HG03439 (cell line): ENCODE measurements around the gene GOLGA8A.
"Not testable (repeated sequence)": the region's sequence is repeated elsewhere in the genome, so short reads cannot be mapped to it uniquely, and the experiment has no call there.

Experiments
- ATAC-seq: cut with Tn5 transposase; IDR thresholded peaks from one replicate; pipeline ENCODE4 v1.9.1; 2021; ENCODE audit warnings: mild to moderate bottlenecking, moderate library complexity; ENCODE audit not compliant: unreplicated experiment

GOLGA8A gene

DNA sequence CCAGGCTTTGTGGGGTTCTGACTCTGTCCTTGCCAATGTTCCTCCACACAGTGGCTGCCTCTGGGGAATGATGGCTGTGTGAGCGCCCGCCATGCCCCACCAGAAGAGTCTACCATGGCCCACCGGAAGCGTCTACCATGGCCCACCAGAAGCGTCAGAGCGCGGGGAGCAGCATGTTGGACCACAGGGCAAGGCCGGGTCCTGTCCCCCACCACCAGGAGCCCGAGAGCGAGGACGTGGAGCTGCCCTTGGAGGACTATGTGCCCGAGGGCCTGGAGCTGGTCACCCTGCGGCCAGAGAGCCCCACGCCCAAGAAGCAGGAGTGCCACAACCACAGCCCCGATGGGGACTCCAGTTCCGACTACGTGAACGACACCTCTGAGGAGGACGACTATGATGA, 28.1 kb downstream of the GOLGA8A start:
- ATAC-seq, result not testable (repeated sequence)

DNA sequence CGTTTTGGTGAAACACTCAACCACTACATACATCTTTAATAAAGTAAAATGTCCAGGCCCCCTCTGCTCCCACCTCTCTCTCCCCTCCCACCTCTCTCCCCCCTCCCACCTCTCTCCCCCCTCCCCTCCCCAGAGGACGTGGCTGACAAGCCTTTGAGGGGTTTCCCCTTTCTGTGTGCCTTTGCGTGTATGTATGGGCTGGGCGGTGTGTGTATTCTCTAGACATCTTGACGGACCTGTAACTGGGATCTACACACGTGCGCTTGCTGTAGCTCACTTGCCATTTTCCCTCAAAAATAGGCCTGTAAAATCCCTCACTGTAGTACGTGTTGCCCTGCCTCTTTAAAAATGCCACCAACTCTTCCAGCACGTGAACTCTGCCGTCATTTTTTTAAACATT, 28.6 kb downstream of the GOLGA8A start:
- ATAC-seq, result not testable (repeated sequence)

DNA sequence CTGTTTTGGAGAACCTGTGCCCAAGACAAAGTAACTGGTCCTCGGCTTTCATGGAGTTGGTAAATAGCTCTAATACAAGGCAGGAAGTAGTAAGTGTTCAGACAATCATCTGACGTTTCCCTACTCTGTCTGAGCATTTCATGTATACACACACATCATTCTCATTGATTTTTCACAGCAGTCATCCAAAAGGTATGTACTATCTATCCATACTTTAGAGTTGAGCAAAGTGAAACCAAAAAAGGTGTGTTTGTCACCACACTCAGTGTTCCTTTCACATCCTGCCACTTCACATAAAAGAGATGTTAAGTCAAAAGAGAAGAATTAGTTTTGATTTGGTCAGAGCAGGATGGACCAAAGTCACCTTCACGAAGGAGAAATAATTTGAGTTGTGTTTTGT, 33.7 kb downstream of the GOLGA8A start:
- not testable (repeated sequence) for ATAC-seq

GRCh38 chr15:34403160-34403598, 34.4 kb downstream of the GOLGA8A start:
- peak; percentile 58 for ATAC-seq

- ATAC-seq, result not testable (repeated sequence)
Observed at GRCh38 chr15:34397637-34398259, 39.9 kb downstream of the GOLGA8A start.

- ATAC-seq, result not testable (repeated sequence)
Observed at GRCh38 chr15:34392981-34393380, 44.6 kb downstream of the GOLGA8A start.

GRCh38 chr15:34389594-34390086, 48.0 kb downstream of the GOLGA8A start:
- ATAC-seq, result not testable (repeated sequence)
